HEK293 (cell line): ENCODE results near the gene IMMP2L.

Experiments used
- ZNF274 ChIP-seq, 2 experiments: fragments of 200-500 bp in 1 of 2; fragments of 450-650 bp in 1 of 2; sonication (Bioruptor generic) in 1 of 2; formaldehyde crosslinking in 1 of 2; IDR thresholded peaks; 2 replicates each; pipeline versions ENCODE4 v1.5.1 to v1.6.1; 2014 to 2016; ENCODE audit warnings: borderline replicate concordance in 1 of 2, inconsistent platforms in 1 of 2, low read length in 1 of 2, missing biosample characterization in 1 of 2, missing genetic modification characterization in 1 of 2
- TF ChIP-seq, protein P1 (sequence below): fragments of 450-650 bp; formaldehyde crosslinking; IDR thresholded peaks from 2 replicates; pipeline ENCODE4 v1.5.1; 2016; ENCODE audit warnings: missing biosample characterization, missing genetic modification characterization, borderline replicate concordance

DNA sequence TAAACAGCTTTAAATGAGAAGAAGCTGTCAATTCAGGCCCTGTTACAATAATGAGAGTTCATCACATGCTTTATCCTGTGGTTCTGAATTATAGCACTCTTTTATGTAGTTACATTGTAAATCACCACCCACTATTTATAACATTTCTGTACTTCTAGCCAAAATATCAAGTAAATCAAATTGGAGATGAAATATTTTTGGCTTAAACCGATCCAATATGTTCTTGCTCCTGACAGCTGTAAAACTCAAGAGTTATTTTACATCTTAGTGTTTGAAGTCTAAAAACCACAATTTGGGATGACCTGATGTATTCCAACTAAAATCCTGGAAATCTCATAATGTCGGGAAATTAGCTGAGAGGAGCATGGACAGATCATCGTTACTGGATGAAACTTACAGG, 842.6 kb downstream of the IMMP2L start:
- TF ChIP-seq, protein P1, sequence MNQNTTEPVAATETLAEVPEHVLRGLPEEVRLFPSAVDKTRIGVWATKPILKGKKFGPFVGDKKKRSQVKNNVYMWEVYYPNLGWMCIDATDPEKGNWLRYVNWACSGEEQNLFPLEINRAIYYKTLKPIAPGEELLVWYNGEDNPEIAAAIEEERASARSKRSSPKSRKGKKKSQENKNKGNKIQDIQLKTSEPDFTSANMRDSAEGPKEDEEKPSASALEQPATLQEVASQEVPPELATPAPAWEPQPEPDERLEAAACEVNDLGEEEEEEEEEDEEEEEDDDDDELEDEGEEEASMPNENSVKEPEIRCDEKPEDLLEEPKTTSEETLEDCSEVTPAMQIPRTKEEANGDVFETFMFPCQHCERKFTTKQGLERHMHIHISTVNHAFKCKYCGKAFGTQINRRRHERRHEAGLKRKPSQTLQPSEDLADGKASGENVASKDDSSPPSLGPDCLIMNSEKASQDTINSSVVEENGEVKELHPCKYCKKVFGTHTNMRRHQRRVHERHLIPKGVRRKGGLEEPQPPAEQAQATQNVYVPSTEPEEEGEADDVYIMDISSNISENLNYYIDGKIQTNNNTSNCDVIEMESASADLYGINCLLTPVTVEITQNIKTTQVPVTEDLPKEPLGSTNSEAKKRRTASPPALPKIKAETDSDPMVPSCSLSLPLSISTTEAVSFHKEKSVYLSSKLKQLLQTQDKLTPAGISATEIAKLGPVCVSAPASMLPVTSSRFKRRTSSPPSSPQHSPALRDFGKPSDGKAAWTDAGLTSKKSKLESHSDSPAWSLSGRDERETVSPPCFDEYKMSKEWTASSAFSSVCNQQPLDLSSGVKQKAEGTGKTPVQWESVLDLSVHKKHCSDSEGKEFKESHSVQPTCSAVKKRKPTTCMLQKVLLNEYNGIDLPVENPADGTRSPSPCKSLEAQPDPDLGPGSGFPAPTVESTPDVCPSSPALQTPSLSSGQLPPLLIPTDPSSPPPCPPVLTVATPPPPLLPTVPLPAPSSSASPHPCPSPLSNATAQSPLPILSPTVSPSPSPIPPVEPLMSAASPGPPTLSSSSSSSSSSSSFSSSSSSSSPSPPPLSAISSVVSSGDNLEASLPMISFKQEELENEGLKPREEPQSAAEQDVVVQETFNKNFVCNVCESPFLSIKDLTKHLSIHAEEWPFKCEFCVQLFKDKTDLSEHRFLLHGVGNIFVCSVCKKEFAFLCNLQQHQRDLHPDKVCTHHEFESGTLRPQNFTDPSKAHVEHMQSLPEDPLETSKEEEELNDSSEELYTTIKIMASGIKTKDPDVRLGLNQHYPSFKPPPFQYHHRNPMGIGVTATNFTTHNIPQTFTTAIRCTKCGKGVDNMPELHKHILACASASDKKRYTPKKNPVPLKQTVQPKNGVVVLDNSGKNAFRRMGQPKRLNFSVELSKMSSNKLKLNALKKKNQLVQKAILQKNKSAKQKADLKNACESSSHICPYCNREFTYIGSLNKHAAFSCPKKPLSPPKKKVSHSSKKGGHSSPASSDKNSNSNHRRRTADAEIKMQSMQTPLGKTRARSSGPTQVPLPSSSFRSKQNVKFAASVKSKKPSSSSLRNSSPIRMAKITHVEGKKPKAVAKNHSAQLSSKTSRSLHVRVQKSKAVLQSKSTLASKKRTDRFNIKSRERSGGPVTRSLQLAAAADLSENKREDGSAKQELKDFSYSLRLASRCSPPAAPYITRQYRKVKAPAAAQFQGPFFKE (tag by site-specific recombination) = no peak
- TF ChIP-seq ZNF274 (IDR thresholded peaks at IDR 0.05; ENCODE audit: low read length) = no peak
- no peak for TF ChIP-seq ZNF274 (tag by site-specific recombination; IDR thresholded peaks at IDR 0.05; ENCODE audit: borderline replicate concordance)
